HG03378 (cell line): ENCODE results near the gene ASAH2B.

Experiments
- ATAC-seq: cut with Tn5 transposase; IDR thresholded peaks from one replicate; pipeline ENCODE4 v1.9.1; 2021; ENCODE audit warnings: mild to moderate bottlenecking, moderate library complexity; ENCODE audit not compliant: unreplicated experiment

Gene ASAH2B

DNA sequence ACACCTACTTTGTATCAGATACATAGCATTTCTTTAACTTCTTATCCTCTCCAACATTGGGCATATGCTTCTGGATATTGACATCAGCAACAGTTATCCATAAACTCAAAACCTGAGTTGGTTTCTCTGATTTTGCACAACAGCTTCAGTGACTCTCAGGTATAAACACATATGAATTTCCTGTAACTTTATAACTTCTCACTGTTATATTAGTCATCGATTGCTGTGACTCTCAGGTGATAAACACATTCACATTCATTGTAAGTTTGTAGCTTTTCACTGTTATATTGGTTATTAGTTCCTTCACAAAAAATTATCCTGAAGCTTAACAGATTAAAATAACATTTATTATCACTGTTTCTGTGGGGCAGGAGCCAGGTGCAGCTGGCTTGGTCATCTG lies 57.0 kb downstream of the ASAH2B start:
- no peak for ATAC-seq

DNA sequence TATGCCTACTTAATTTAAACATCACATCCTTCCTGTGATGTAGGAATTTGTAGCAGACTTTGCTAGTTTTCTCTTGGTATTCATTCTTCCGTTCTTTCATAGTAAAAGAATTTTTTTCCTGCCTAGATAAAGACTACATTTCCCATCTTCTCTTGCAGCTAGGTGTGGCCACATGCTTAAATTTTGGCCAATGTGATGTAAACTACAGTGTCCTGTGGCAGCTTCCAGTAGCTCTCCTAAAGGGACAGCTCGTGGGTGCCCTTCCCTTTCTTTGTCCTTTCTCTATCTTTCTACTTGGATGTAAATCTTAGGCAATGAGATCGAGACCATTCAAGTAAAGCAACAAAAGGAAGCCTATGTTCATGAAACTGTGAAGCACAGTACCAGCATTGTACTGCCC lies 58.6 kb downstream of the ASAH2B start:
- ATAC-seq = no peak

DNA sequence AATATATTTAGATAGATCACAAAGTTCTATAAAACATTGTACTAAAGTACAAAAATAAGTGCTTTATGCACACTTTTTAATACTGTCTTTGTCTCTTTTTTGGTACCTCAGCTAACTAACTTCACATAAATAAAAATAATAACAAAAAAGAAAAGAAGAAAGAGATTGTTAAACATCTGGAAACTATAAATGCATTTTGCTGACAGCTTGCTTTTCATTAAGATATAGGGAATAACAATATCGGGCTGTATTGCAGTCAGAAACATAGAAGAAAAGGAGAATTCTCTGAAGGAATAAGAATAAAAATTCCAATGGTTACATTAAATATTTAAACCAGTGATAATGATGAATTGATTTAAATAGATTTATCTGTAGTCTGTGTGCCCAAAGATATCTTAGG lies 59.9 kb downstream of the ASAH2B start:
- ATAC-seq = no peak

DNA sequence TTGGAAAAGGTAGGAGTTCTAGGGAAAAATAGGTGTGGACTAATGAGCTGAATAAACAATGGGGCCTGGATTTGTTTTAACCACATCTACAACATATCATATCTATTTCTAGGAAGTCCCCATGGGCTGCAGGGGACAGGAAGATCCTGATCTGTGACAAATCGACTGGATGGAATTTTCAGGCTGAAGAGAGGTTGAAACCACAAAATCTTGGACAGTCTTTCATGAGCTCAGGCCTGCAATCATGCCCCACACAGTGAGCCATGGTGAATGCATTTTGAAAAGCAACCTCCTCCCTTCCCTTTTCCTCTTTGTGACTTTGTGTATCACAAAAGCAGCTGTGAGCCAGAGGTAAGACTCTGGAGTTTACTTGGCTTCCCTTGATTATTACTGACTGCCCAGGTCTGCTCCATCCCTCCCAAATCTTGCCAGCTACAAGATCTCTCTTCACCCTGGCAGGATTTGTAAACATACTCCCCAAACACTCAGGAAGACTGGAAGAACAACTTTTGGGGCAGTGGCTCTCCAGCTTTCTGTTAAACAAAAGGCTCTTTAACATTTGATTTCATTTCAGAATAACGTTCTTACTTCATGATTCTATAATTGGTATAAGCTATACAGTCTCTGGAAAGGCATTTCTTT lies 66.4 kb downstream of the ASAH2B start:
- ATAC-seq = no peak

DNA sequence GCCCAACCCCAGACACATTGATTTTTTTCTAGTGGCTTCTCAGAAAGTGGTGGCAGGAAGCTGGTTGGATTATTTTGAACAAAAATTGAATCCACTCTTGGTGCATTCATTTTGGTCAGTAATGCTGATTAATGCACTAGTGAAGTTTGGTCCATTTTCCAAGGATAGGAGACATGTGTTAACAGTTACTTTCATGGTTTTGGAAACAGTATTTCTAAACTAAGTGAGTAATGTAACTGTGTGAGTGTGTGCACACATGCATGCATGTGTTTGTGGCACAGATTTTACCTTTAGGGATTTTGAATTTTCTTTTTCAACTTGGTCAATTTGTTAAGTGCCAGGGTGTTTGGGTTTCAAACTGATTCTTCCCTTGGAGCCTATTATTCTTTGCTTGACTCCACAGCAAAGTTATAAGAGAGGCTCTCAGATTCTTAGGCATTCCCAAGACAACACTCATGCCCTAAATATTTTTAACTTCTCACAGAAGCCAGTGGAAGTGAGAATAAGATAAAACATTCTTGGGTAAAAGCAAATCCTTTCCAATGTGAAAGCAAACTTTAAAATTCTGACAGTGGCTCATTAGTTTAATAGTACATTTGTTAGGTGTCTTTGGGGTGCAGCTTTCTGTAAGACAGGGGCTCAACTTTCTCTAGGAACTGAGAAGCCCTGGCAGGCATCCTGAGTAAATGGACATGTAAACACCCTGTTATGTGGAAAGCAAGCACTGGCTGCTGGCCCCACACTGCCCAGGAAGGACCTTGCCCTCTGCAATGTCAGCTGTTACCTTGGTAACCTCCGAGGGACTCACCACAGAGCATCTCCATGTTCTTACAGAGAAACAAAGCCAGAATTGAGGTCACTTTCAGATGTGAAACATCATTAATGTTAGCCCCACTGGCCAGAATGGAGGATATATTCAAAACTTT lies 68.4 kb downstream of the ASAH2B start:
- no peak for ATAC-seq
